WI38 (cell line): ENCODE data around the gene ZFR2.
A peak's percentile ranks its signal among the peaks of the same experiment; 100 is the strongest.

ENCODE experiments used
- H3K4me3 ChIP-seq: 2 replicates; pipeline ENCODE4 v1.5.1; 2011; ENCODE audit warnings: low read depth, mild to moderate bottlenecking, control low read depth, low read length
- TF ChIP-seq, protein P1 (sequence below): IDR thresholded peaks from 2 replicates; pipeline ENCODE4 v1.5.1; 2012; ENCODE audit warnings: low read depth, mild to moderate bottlenecking, control low read depth, low read length

The ZFR2 gene

DNA sequence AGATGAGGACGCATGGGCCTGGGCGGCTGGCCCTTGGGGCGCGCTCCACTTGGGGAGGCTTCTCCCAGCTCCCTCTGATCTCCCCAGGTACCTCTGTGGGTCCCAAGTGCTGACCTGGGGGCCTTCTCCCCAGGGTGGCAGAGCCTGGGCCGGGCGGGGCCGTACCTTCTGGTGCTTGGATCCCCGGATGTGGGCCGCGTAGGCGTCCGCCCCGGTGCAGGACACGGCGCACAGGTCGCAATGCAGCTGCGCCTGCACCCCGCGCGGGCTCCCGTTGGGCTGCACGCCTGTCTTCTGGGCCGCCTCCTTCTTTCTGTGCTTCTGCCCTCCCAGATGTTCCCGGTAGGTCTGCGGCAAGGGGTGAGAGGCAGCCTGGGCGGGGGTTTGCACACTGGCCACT is 41.5 kb downstream of the ZFR2 start:
- TF ChIP-seq, protein P1, sequence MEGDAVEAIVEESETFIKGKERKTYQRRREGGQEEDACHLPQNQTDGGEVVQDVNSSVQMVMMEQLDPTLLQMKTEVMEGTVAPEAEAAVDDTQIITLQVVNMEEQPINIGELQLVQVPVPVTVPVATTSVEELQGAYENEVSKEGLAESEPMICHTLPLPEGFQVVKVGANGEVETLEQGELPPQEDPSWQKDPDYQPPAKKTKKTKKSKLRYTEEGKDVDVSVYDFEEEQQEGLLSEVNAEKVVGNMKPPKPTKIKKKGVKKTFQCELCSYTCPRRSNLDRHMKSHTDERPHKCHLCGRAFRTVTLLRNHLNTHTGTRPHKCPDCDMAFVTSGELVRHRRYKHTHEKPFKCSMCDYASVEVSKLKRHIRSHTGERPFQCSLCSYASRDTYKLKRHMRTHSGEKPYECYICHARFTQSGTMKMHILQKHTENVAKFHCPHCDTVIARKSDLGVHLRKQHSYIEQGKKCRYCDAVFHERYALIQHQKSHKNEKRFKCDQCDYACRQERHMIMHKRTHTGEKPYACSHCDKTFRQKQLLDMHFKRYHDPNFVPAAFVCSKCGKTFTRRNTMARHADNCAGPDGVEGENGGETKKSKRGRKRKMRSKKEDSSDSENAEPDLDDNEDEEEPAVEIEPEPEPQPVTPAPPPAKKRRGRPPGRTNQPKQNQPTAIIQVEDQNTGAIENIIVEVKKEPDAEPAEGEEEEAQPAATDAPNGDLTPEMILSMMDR: no peak
- no peak overlapping the region for H3K4me3 ChIP-seq

DNA sequence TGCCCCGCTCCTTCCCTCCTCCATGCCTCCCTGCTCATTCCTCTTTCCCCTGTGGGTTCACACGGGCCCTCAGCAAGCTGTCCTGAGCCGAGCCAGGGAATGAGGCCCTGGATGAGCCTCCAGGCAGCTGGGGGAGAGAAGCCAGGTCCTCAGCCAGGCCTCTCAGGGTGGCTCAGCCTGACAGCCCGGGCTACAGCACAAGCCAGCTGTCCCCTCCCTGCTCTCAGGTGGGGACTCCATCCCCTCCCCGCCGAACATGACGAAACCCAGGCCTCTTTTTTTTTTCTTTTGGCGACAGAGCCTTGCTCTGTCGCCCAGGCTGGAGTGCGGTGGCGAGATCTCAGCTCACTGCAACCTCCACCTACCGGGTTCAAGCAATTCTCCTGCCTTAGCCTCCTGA is 42.7 kb downstream of the ZFR2 start:
- TF ChIP-seq, protein P1: no peak
- H3K4me3 ChIP-seq: no peak overlapping the region

DNA sequence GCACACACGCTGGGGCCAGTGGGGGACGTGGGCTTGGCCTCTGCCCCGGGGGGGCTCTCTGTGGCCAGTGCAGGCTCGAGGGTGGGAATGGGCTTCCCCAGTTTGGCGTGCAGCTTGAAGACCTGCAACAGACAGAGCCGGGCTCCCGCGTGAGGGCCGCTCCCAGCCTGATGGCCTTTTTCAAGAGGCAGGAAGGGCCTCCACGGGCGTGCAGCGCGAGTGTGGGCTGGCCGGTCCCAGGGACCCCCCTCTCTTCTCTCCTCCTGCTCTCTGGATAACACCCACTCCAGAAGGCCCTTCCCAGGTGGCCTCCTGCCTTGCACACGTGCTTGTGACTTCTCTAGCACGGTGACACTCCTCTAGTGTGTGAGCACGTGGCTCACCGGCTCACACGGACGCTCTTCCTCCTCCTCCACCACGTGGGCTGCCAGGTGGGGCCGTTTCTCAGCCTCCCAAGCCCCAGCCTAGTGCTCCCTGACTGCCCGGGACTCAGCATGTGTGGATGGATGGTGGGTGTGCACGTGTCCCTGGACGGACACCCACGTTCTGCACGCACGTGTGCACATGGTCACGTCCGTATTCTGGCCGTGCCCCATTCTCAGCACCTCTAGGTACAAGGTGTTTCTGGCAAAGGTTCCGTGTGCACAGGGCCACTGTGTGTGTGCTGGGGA is 43.4 kb downstream of the ZFR2 start:
- no peak overlapping the region for H3K4me3 ChIP-seq
- TF ChIP-seq, protein P1: no peak

DNA sequence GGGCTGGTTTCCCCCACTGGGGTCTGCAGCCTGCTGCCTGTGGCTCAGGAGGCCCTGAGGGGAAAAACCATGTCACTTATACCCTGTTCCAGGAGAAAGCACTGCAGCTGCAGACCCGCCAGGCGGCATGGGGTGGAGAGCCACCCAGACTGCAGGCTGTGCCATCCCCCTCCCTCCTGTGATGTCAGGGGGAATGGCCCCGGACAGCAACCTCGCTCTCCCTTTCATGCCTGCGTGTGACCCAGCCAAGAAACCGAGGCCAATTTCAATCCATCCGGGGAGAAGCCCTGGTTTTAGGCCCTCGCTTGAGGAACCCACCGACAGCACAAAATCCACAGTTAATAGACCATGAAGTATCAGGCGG is 45.5 kb downstream of the ZFR2 start:
- no peak overlapping the region for H3K4me3 ChIP-seq
- TF ChIP-seq, protein P1: no peak

DNA sequence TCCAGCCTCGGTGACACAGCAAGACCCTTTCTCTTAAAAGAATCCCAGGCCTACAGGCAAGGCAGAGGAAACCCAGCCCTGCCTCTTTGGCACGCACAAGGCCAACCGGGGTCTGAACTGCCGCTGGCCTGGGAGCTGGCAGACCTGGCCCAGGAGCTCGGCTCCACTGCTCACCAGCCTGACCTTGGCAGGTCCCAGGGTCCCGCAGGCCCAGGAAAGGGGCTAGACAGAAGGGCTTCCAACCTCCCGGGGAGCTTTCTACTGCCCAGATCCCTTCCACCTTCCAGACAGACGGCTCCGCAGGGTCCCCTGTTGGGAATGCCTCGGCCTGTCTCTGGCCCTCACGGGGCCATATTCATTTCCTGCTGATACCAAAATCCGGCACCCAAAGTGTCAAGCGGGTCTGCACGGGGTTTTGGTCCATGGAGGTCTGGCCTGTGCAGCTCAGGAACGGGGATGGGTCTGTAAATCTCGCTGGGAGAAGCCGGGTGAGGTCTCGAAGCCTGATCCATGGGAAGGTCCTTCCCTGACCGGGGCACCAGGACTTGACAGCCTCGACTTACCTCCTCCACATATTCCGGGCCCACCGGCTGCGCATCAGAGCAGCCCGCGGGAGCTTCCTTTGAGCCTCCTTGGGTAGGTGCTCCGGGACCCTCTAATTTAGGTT is 46.0 kb downstream of the ZFR2 start:
- no peak overlapping the region for H3K4me3 ChIP-seq
- TF ChIP-seq, protein P1: no peak

DNA sequence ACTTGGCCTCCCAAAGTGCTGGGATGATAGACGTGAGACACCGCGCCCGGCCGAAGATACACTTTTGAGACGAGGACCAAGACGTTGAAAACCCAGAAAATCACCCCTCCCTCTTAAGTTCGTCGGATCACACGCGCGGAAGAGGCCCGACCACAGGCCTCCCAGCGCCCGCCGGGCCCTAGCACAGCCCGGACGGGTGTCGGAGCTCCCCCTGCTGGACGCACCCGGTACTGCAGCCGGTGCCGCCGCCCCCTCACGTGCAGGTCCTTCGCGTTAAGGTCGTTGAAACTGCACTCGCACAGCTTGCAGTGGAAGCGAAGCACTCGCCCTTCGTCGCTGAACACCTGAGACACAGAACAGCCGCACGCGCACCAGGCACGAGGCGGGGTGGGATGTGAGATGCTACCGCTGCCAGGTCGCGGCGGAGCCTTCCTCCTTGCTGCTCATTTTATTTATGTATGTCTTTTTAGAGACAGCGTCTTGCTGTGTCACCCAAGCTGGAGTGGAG is 46.9 kb downstream of the ZFR2 start:
- H3K4me3 ChIP-seq: no peak overlapping the region
- TF ChIP-seq, protein P1: peak; percentile 94

DNA sequence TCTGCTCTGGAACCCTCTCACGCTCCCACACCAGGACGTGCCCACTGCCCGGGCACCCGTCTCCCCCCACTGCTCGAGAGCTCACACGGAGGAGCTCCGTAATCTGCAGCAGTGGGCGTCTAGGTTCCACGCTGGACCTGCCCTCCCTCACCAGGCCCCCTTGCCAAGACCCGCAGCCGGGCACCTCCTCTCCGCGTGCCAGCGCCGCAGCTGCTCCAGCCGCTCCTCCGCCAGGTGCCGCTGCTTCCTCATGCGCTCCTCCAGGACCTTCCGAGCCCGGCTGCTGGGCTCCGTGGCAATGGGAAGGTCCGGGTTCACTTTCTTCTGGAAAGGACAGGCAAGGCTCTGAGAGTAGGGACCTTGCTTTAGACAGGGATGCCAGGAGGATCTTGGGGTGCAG is 47.7 kb downstream of the ZFR2 start:
- no peak overlapping the region for H3K4me3 ChIP-seq
- TF ChIP-seq, protein P1: no peak
